ENCODE measurements around the gene EIF4E1B.

DNA sequence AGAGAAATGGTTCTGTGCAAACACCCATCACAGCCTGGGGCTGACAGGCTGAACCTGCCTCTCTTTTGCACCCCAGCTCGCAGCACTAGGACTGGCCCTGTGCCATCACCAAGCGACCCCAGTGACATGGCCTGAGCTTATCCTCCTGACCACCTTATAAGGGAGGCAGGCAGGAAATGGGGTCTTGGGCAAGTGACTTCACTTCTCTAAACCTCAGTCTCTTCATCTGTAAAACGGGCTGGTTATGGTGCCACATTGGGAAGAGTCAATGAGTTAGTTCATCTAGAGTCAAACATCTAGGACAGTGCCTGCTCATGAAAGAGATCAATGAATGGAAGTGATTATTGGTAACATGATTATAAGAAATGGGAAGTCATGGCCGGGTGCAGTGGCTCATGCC is 6.3 kb upstream of the EIF4E1B start:
- TF ChIP-seq EP300 (IDR thresholded peaks at IDR 0.05) (no peak), POLR2A (IDR thresholded peaks at IDR 0.05) (no peak)
- TF ChIP-seq, protein P1, sequence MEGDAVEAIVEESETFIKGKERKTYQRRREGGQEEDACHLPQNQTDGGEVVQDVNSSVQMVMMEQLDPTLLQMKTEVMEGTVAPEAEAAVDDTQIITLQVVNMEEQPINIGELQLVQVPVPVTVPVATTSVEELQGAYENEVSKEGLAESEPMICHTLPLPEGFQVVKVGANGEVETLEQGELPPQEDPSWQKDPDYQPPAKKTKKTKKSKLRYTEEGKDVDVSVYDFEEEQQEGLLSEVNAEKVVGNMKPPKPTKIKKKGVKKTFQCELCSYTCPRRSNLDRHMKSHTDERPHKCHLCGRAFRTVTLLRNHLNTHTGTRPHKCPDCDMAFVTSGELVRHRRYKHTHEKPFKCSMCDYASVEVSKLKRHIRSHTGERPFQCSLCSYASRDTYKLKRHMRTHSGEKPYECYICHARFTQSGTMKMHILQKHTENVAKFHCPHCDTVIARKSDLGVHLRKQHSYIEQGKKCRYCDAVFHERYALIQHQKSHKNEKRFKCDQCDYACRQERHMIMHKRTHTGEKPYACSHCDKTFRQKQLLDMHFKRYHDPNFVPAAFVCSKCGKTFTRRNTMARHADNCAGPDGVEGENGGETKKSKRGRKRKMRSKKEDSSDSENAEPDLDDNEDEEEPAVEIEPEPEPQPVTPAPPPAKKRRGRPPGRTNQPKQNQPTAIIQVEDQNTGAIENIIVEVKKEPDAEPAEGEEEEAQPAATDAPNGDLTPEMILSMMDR (IDR thresholded peaks at IDR 0.05), result no peak

All from tibial nerve (tissue), 4 donors.